Muscle layer of duodenum (tissue), 2 donors: ENCODE results near the gene POPDC2.

Experiments
- H3K27ac ChIP-seq: one replicate; pipeline ENCODE4 v1.7.0; 2013; ENCODE audit warnings: mild to moderate bottlenecking, low read length
- H3K27me3 ChIP-seq: one replicate; pipeline ENCODE4 v1.7.0; 2013; ENCODE audit warnings: low read depth, mild to moderate bottlenecking, control low read depth, low read length
- H3K36me3 ChIP-seq, 2 donors: one replicate each; pipeline ENCODE4 v1.7.0; 2013; ENCODE audit warnings: low read length in 2 of 2, control low read depth in 1 of 2, mild to moderate bottlenecking in 1 of 2; ENCODE audit not compliant: insufficient read depth in 2 of 2, control insufficient read depth in 1 of 2
- H3K4me1 ChIP-seq, 2 donors: one replicate each; pipeline ENCODE4 v1.7.0; 2013; ENCODE audit warnings: low read length in 2 of 2, mild to moderate bottlenecking in 2 of 2, control low read depth in 1 of 2, moderate library complexity in 1 of 2; ENCODE audit not compliant: insufficient read depth in 2 of 2, control insufficient read depth in 1 of 2
- H3K4me3 ChIP-seq, 2 donors: one replicate each; pipeline ENCODE4 v1.7.0; 2013; ENCODE audit warnings: low read length in 2 of 2, low read depth in 1 of 2, mild to moderate bottlenecking in 1 of 2
- H3K9me3 ChIP-seq, 2 donors: one replicate each; pipeline ENCODE4 v1.7.0; 2013; ENCODE audit warnings: low read length in 2 of 2, control low read depth in 1 of 2, mild to moderate bottlenecking in 1 of 2; ENCODE audit not compliant: control insufficient read depth in 1 of 2
- donor health status: healthy.

Gene POPDC2

GRCh38 chr3:119647843-119648575 lies 12.4 kb downstream of the POPDC2 start:
- no peaks in the 10 kb centered on the region for H3K9me3 ChIP-seq
- H3K4me1 ChIP-seq, result peaks cover 9 to 36% of the 10 kb centered on the region in 2 donors
- H3K27ac ChIP-seq, result peak overlapping the region; percentile 71
- H3K36me3 ChIP-seq, result peaks cover 8 to 31% of the 10 kb centered on the region in 2 donors
- no peak overlapping the region for H3K4me3 ChIP-seq
- H3K27me3 ChIP-seq, result no peaks in the 10 kb centered on the region

- H3K36me3 ChIP-seq, result peaks cover 8 to 26% of the 10 kb centered on the region in 2 donors
Measured at GRCh38 chr3:119647171-119647570, 13.2 kb downstream of the POPDC2 start.

GRCh38 chr3:119645813-119646212 lies 14.6 kb downstream of the POPDC2 start:
- peaks cover 8 to 36% of the 10 kb centered on the region in 2 donors for H3K36me3 ChIP-seq
- peak overlapping the region; percentile 25 for H3K27ac ChIP-seq
- no peaks in the 10 kb centered on the region for H3K27me3 ChIP-seq
- no peak overlapping the region for H3K4me3 ChIP-seq
- peaks cover 9 to 22% of the 10 kb centered on the region in 2 donors for H3K4me1 ChIP-seq
- no peaks in the 10 kb centered on the region for H3K9me3 ChIP-seq

More at GRCh38 chr3:119647171-119647570, 13.2 kb downstream of the POPDC2 start:
- Histone ChIP-seq H3K27me3 (no peaks in the 10 kb centered on the region), H3K27ac (peak overlapping the region; percentile 71), H3K4me3 (peak overlapping the region in 1 of 2 donors; percentile 33), H3K9me3 (no peaks in the 10 kb centered on the region), H3K4me1 (peaks cover 9 to 31% of the 10 kb centered on the region in 2 donors)

- no peaks in the 10 kb centered on the region for H3K27me3 ChIP-seq
- H3K4me3 ChIP-seq, result no peak overlapping the region
- peaks cover 9 to 18% of the 10 kb centered on the region in 2 donors for H3K4me1 ChIP-seq
- no peaks in the 10 kb centered on the region for H3K9me3 ChIP-seq
- H3K27ac ChIP-seq, result no peak overlapping the region
- peaks cover 8 to 36% of the 10 kb centered on the region in 2 donors for H3K36me3 ChIP-seq
Measured at GRCh38 chr3:119644481-119644880, 15.9 kb downstream of the POPDC2 start.

GRCh38 chr3:119643528-119643927 lies 16.9 kb downstream of the POPDC2 start:
- peak overlapping the region; percentile 34 for H3K27ac ChIP-seq
- no peaks in the 10 kb centered on the region for H3K27me3 ChIP-seq
- peaks cover 9 to 13% of the 10 kb centered on the region in 2 donors for H3K4me1 ChIP-seq
- peaks cover 8 to 35% of the 10 kb centered on the region in 2 donors for H3K36me3 ChIP-seq
- no peak overlapping the region for H3K4me3 ChIP-seq
- no peaks in the 10 kb centered on the region for H3K9me3 ChIP-seq

GRCh38 chr3:119642746-119643473 lies 17.5 kb downstream of the POPDC2 start:
- Histone ChIP-seq H3K27ac (peak overlapping the region; percentile 34), H3K9me3 (no peaks in the 10 kb centered on the region), H3K4me3 (no peak overlapping the region), H3K27me3 (no peaks in the 10 kb centered on the region), H3K36me3 (peaks cover 8 to 29% of the 10 kb centered on the region in 2 donors), H3K4me1 (peaks cover 6 to 9% of the 10 kb centered on the region in 2 donors)

GRCh38 chr3:119641416-119641815 lies 19.0 kb downstream of the POPDC2 start:
- Histone ChIP-seq H3K4me3 (no peak overlapping the region), H3K9me3 (no peaks in the 10 kb centered on the region), H3K36me3 (peaks cover 0 to 21% of the 10 kb centered on the region in 2 donors), H3K27ac (no peak overlapping the region), H3K27me3 (no peaks in the 10 kb centered on the region), H3K4me1 (peaks cover 4 to 7% of the 10 kb centered on the region in 2 donors)

- peaks cover 0 to 20% of the 10 kb centered on the region in 2 donors for H3K36me3 ChIP-seq
Measured at GRCh38 chr3:119639494-119640350, 20.7 kb downstream of the POPDC2 start.

GRCh38 chr3:119637679-119638477 lies 22.5 kb downstream of the POPDC2 start:
- Histone ChIP-seq H3K4me3 (no peak overlapping the region), H3K36me3 (peaks cover 0 to 14% of the 10 kb centered on the region in 2 donors), H3K27me3 (no peaks in the 10 kb centered on the region), H3K4me1 (peaks cover 2 to 7% of the 10 kb centered on the region in 2 donors), H3K27ac (peak overlapping the region; percentile 76), H3K9me3 (no peaks in the 10 kb centered on the region)

More at GRCh38 chr3:119639494-119640350, 20.7 kb downstream of the POPDC2 start:
- no peak overlapping the region for H3K4me3 ChIP-seq
- no peaks in the 10 kb centered on the region for H3K9me3 ChIP-seq
- H3K4me1 ChIP-seq, result peaks cover 4 to 7% of the 10 kb centered on the region in 2 donors
- peak overlapping the region; percentile 76 for H3K27ac ChIP-seq
- no peaks in the 10 kb centered on the region for H3K27me3 ChIP-seq

- Histone ChIP-seq H3K27me3 (no peaks in the 10 kb centered on the region), H3K9me3 (no peaks in the 10 kb centered on the region), H3K4me1 (peaks cover 0 to 7% of the 10 kb centered on the region in 2 donors), H3K36me3 (peaks cover 0 to 9% of the 10 kb centered on the region in 2 donors), H3K27ac (peak overlapping the region; percentile 76), H3K4me3 (no peak overlapping the region)
Measured at GRCh38 chr3:119636891-119637611, 23.3 kb downstream of the POPDC2 start.
